HCT116 (cell line): Measurements from ENCODE around the gene JAGN1. TPM values are rescaled to one million over a fixed set of nuclear protein-coding genes. Genes with fewer than 3 reads are reported as not detected.

Experiments
- ATAC-seq: fragments of 200-7000 bp; cut with Tn5 transposase; 2 replicates; pipeline ENCODE4 v1.9.1; 2020; ENCODE audit warnings: mild to moderate bottlenecking, moderate library complexity
- BruUV-seq: library from RNA; stranded (reverse); fragments of 400-500 nt; replicated peaks from 2 replicates; lab custom pipeline; 2021; lab: Mats Ljungman, UMichigan
- CTCF ChIA-PET: fragments of 300-600 bp; sonication (Branson Sonifier 250); formaldehyde crosslinking; loops from one replicate; lab custom pipeline; 2021; ENCODE audit warnings: antibody characterized with exemption; lab: Charles Lee
- POLR2A ChIA-PET: fragments of 300-600, 350-600 bp; sonication (Branson Sonifier 250); formaldehyde crosslinking; loops from one replicate; lab custom pipeline; 2021; ENCODE audit warnings: antibody characterized with exemption; lab: Charles Lee
- RAD21 ChIA-PET, 2 experiments: fragments of 300-600 bp; sonication (Branson Sonifier 250); formaldehyde crosslinking; loops; one replicate each; lab custom pipeline; 2023; ENCODE audit warnings: low total read pairs in 2 of 2; ENCODE audit not compliant: uncharacterized antibody in 2 of 2, unreplicated experiment in 2 of 2, low non-redundant PET in 1 of 2; lab: Charles Lee
- DNase-seq: peaks from one replicate; pipeline ENCODE4 v3.0.0-alpha.2; 2010; ENCODE audit warnings: low read depth, low spot score
- H2AFZ ChIP-seq: fragments of 200-600 bp; shearing (Covaris generic), sonication (generic); 2 replicates; pipeline ENCODE4 v1.6.1; 2017; ENCODE audit warnings: low read depth, mixed run types, mixed read lengths, antibody characterized with exemption, low read length; ENCODE audit not compliant: poor library complexity, severe bottlenecking
- H3K27ac ChIP-seq: 2 replicates; pipeline ENCODE4 v1.5.1; 2012; ENCODE audit warnings: low read depth, low read length
- H3K27me3 ChIP-seq: fragments of 200-600 bp; sonication (generic); 2 replicates; pipeline ENCODE4 v1.6.1; 2016; ENCODE audit warnings: mixed run types, low read length, mixed read lengths; ENCODE audit not compliant: insufficient read depth
- H3K36me3 ChIP-seq, 2 experiments: fragments of 200-500 bp in 1 of 2; fragments of 200-600 bp in 1 of 2; sonication (Bioruptor generic) in 1 of 2; sonication (generic) in 1 of 2; 2 replicates each; pipeline versions ENCODE4 v1.5.1 to v1.6.1; 2014 to 2016; ENCODE audit warnings: low read length in 2 of 2, inconsistent platforms in 1 of 2, mixed read lengths in 1 of 2, mixed run types in 1 of 2; ENCODE audit not compliant: insufficient read depth in 2 of 2, control insufficient read depth in 1 of 2
- H3K4me1 ChIP-seq, 2 experiments: fragments of 200-600 bp in 1 of 2; sonication (generic) in 1 of 2; 2 replicates each; pipeline versions ENCODE4 v1.5.1 to v1.6.1; 2012 to 2017; ENCODE audit warnings: low read length in 2 of 2, inconsistent platforms in 1 of 2, mild to moderate bottlenecking in 1 of 2, mixed read lengths in 1 of 2, mixed run types in 1 of 2, moderate library complexity in 1 of 2; ENCODE audit not compliant: insufficient read depth in 2 of 2, control insufficient read depth in 1 of 2
- H3K4me2 ChIP-seq: fragments of 200-600 bp; sonication (generic); 2 replicates; pipeline ENCODE4 v1.6.1; 2017; ENCODE audit warnings: mixed run types, low read length, mixed read lengths
- H3K4me3 ChIP-seq, 2 experiments: fragments of 200-600 bp in 1 of 2; sonication (generic) in 1 of 2; replicated peaks in 1 of 2; 2 replicates each; pipeline ENCODE4 v1.5.1; 2011 to 2016; ENCODE audit warnings: low read length in 2 of 2, control low read depth in 1 of 2, low read depth in 1 of 2, mild to moderate bottlenecking in 1 of 2, mixed read lengths in 1 of 2, mixed run types in 1 of 2
- H3K79me2 ChIP-seq: fragments of 200-600 bp; sonication (generic); 2 replicates; pipeline ENCODE4 v1.6.1; 2017; ENCODE audit warnings: mild to moderate bottlenecking, mixed run types, low read length, moderate library complexity, mixed read lengths; ENCODE audit not compliant: insufficient read depth
- H3K9ac ChIP-seq: fragments of 200-600 bp; sonication (generic); 2 replicates; pipeline ENCODE4 v1.6.1; 2016; ENCODE audit warnings: low read length, mixed read lengths
- H3K9me2 ChIP-seq: fragments of 200-600 bp; sonication (generic), shearing (Covaris generic); 2 replicates; pipeline ENCODE4 v1.6.1; 2017; ENCODE audit warnings: mixed run types, mild to moderate bottlenecking, moderate library complexity; ENCODE audit not compliant: insufficient read depth
- H3K9me3 ChIP-seq, 2 experiments: fragments of 200-500 bp in 1 of 2; fragments of 200-600 bp in 1 of 2; sonication (Bioruptor generic) in 1 of 2; sonication (generic) in 1 of 2; 2 replicates each; pipeline ENCODE4 v1.6.1; 2014 to 2017; ENCODE audit warnings: low read length in 2 of 2, mixed read lengths in 2 of 2, inconsistent platforms in 1 of 2, low read depth in 1 of 2, mild to moderate bottlenecking in 1 of 2, mixed run types in 1 of 2, moderate library complexity in 1 of 2; ENCODE audit not compliant: control insufficient read depth in 1 of 2, insufficient read depth in 1 of 2
- H4K20me1 ChIP-seq: fragments of 200-600 bp; sonication (generic), shearing (Covaris generic); 2 replicates; pipeline ENCODE4 v1.6.1; 2017; ENCODE audit warnings: mixed run types, mild to moderate bottlenecking, moderate library complexity; ENCODE audit not compliant: insufficient read depth
- CBX3 ChIP-seq: IDR thresholded peaks from 2 replicates; pipeline ENCODE4 v1.6.1; 2012; ENCODE audit warnings: low read depth
- CEBPB ChIP-seq: IDR thresholded peaks from 2 replicates; pipeline ENCODE4 v1.6.1; 2012; ENCODE audit warnings: low read depth
- EGR1 ChIP-seq: IDR thresholded peaks from 2 replicates; pipeline ENCODE4 v1.6.1; 2012; ENCODE audit warnings: low read depth
- ELF1 ChIP-seq: IDR thresholded peaks from 2 replicates; pipeline ENCODE4 v1.6.1; 2012; ENCODE audit warnings: low read depth, borderline replicate concordance
- POLR2AphosphoS5 ChIP-seq: IDR thresholded peaks from 2 replicates; pipeline ENCODE4 v1.6.1; 2011; ENCODE audit warnings: mild to moderate bottlenecking, low read depth, low read length, moderate library complexity
- RAD21 ChIP-seq: IDR thresholded peaks from 2 replicates; pipeline ENCODE4 v1.6.1; 2012; ENCODE audit warnings: low read depth, mild to moderate bottlenecking
- SIN3A ChIP-seq: IDR thresholded peaks from 2 replicates; pipeline ENCODE4 v1.6.1; 2012; ENCODE audit warnings: low read depth
- SP1 ChIP-seq: IDR thresholded peaks from 2 replicates; pipeline ENCODE4 v1.6.1; 2012; ENCODE audit warnings: low read depth
- SRF ChIP-seq: IDR thresholded peaks from 2 replicates; pipeline ENCODE4 v1.6.1; 2012; ENCODE audit warnings: low read depth
- intact Hi-C: fragments of 100-400 bp; cut with micrococcal nuclease; formaldehyde crosslinking; loops from 2 replicates; pipeline ENCODE4 v1.10.0; 2022
- total RNA-seq: library from RNA; stranded (reverse); gene quantifications from one replicate; pipeline ENCODE4 v1.2.1, GENCODE V29; 2021; ENCODE audit not compliant: unreplicated experiment
- TF ChIP-seq, protein P1 (sequence below): IDR thresholded peaks from 2 replicates; pipeline ENCODE4 v1.6.1; 2012
- TF ChIP-seq, protein P2 (sequence below), 3 experiments: fragments of 200-600 bp in 1 of 3; sonication (generic) in 1 of 3; IDR thresholded peaks in 2 of 3; conservative IDR thresholded peaks in 1 of 3; 2 replicates each; pipeline ENCODE4 v1.5.1; 2012 to 2017; ENCODE audit warnings: low read depth in 2 of 3, low read length in 2 of 3, antibody characterized with exemption in 1 of 3, borderline replicate concordance in 1 of 3, control low read depth in 1 of 3, mild to moderate bottlenecking in 1 of 3, mixed read lengths in 1 of 3, mixed run types in 1 of 3, moderate library complexity in 1 of 3; ENCODE audit not compliant: insufficient read depth in 1 of 3
- TF ChIP-seq, protein P3 (sequence below): IDR thresholded peaks from 2 replicates; pipeline ENCODE4 v1.6.1; 2011; ENCODE audit warnings: mild to moderate bottlenecking, low read length, moderate library complexity; ENCODE audit not compliant: insufficient replicate concordance; ENCODE audit errors: extremely low read depth

The JAGN1 gene
- total RNA-seq, 1 experiment from 2014 or later: 33.4 TPM

DNA sequence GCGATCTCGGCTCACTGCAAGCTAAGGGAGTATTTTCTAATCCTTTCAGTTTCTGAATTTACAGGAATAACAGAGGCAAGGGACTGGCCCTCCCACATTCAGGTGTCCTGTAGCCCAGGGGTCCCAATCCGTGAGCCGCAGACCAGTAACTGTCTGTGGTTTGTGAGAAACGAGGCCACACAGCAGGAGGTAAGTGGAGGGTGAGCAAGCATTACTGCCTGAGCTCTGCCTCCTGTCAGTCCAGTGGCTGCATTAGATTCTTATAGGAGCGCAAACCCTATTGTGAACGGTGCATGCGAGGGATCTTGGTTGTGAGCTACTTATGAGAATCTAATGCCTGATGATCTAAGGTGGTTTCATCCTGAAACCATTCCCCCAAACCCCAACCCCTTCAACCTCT is 21.5 kb downstream of the JAGN1 start:
- H3K9me3 ChIP-seq: no peaks in the 10 kb centered on the region
- no peak for ATAC-seq
- no peak overlapping the region for H2AFZ ChIP-seq
- ChIA-PET CTCF (no interaction called here), POLR2A (no interaction called here)
- TF ChIP-seq SP1 (no peak), SRF (no peak), ELF1 (no peak), SIN3A (no peak), RAD21 (no peak), CEBPB (no peak), POLR2AphosphoS5 (no peak), CBX3 (no peak), EGR1 (no peak)
- TF ChIP-seq, protein P1, sequence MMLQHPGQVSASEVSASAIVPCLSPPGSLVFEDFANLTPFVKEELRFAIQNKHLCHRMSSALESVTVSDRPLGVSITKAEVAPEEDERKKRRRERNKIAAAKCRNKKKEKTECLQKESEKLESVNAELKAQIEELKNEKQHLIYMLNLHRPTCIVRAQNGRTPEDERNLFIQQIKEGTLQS: no peak
- TF ChIP-seq, protein P2, sequence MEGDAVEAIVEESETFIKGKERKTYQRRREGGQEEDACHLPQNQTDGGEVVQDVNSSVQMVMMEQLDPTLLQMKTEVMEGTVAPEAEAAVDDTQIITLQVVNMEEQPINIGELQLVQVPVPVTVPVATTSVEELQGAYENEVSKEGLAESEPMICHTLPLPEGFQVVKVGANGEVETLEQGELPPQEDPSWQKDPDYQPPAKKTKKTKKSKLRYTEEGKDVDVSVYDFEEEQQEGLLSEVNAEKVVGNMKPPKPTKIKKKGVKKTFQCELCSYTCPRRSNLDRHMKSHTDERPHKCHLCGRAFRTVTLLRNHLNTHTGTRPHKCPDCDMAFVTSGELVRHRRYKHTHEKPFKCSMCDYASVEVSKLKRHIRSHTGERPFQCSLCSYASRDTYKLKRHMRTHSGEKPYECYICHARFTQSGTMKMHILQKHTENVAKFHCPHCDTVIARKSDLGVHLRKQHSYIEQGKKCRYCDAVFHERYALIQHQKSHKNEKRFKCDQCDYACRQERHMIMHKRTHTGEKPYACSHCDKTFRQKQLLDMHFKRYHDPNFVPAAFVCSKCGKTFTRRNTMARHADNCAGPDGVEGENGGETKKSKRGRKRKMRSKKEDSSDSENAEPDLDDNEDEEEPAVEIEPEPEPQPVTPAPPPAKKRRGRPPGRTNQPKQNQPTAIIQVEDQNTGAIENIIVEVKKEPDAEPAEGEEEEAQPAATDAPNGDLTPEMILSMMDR (IDR thresholded peaks at IDR 0.05 in 2 of 3, conservative IDR thresholded peaks at IDR 0.05 in 1 of 3; ENCODE audit: borderline replicate concordance in 1 of 3, insufficient read depth in 1 of 3, low read depth in 2 of 3, low read length in 2 of 3): no peak
- TF ChIP-seq, protein P3, sequence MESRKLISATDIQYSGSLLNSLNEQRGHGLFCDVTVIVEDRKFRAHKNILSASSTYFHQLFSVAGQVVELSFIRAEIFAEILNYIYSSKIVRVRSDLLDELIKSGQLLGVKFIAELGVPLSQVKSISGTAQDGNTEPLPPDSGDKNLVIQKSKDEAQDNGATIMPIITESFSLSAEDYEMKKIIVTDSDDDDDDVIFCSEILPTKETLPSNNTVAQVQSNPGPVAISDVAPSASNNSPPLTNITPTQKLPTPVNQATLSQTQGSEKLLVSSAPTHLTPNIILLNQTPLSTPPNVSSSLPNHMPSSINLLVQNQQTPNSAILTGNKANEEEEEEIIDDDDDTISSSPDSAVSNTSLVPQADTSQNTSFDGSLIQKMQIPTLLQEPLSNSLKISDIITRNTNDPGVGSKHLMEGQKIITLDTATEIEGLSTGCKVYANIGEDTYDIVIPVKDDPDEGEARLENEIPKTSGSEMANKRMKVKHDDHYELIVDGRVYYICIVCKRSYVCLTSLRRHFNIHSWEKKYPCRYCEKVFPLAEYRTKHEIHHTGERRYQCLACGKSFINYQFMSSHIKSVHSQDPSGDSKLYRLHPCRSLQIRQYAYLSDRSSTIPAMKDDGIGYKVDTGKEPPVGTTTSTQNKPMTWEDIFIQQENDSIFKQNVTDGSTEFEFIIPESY: no peak
- TF ChIP-seq, all 23 proteins: peak for 0
- Histone ChIP-seq H3K27me3 (no peaks in the 10 kb centered on the region), H3K9me2 (no peaks in the 10 kb centered on the region), H4K20me1 (no peaks in the 10 kb centered on the region), H3K27ac (no peak overlapping the region), H3K4me2 (no peak overlapping the region), H3K36me3 (peaks cover 0 to under 1% of the 10 kb centered on the region in 2 experiments; a peak in 1 of 4 replicates), H3K79me2 (no peaks in the 10 kb centered on the region), H3K4me1 (peaks cover 0 to 7% of the 10 kb centered on the region in 2 experiments; a peak in 2 of 4 replicates), H3K9ac (no peak overlapping the region), H3K4me3 (no peak overlapping the region)
- DNase-seq: no peak
- RAD21 ChIA-PET: no interaction called here
- intact Hi-C loops: no loop called here
- no TSS peak for BruUV-seq
